IMR-90 (cell line): ENCODE data around the gene DENND1A. TPM values are rescaled to one million over a fixed set of nuclear protein-coding genes. Genes with fewer than 3 reads are reported as not detected.

Experiments
- ATAC-seq: fragments of 200-7000 bp; cut with Tn5 transposase; 2 replicates; pipeline ENCODE4 v1.9.1; 2020; ENCODE audit warnings: low read depth, mild to moderate bottlenecking, moderate library complexity
- BruUV-seq: library from RNA; stranded (reverse); fragments of 400-500 nt; replicated peaks from 2 replicates; lab custom pipeline; 2021; lab: Mats Ljungman, UMichigan
- CTCF ChIA-PET: fragments of 300-600 bp; formaldehyde crosslinking; extraction: SDS; loops from one replicate; lab custom pipeline; 2021; ENCODE audit warnings: antibody characterized with exemption; lab: Yijun Ruan, JAX
- POLR2A ChIA-PET: fragments of 300-600 bp; sonication (Branson Sonifier 250); formaldehyde crosslinking; loops from one replicate; lab custom pipeline; 2022; ENCODE audit warnings: antibody characterized with exemption; ENCODE audit not compliant: unreplicated experiment; lab: Charles Lee
- DNase-seq: peaks from one replicate; pipeline ENCODE4 v3.0.0; 2013
- H2AFZ ChIP-seq: replicated peaks from 2 replicates; pipeline ENCODE3; 2013; ENCODE audit warnings: low read length, mild to moderate bottlenecking; ENCODE audit not compliant: poor library complexity
- H2AK5ac ChIP-seq: 2 replicates; pipeline ENCODE4 v1.6.1; 2013; ENCODE audit warnings: low read depth, low read length, inconsistent platforms
- H2AK9ac ChIP-seq: replicated peaks from 2 replicates; pipeline ENCODE3; 2013; ENCODE audit warnings: mild to moderate bottlenecking, low read depth, low read length, moderate library complexity; ENCODE audit not compliant: poor library complexity
- H2BK120ac ChIP-seq: 2 replicates; pipeline ENCODE4 v1.6.1; 2013; ENCODE audit warnings: low read depth, low read length, inconsistent platforms
- H2BK15ac ChIP-seq: 3 replicates; pipeline ENCODE4 v1.6.1; 2013; ENCODE audit warnings: low read depth, low read length, inconsistent platforms
- H2BK20ac ChIP-seq: 2 replicates; pipeline ENCODE4 v1.6.1; 2013; ENCODE audit warnings: low read depth, mild to moderate bottlenecking, inconsistent platforms, low read length, moderate library complexity
- H2BK5ac ChIP-seq: 2 replicates; pipeline ENCODE4 v1.6.1; 2013; ENCODE audit warnings: mild to moderate bottlenecking, low read depth, low read length, inconsistent platforms; ENCODE audit not compliant: poor library complexity, severe bottlenecking
- H3K14ac ChIP-seq: replicated peaks from 2 replicates; pipeline ENCODE4 v1.6.1; 2013; ENCODE audit warnings: low read depth, low read length, inconsistent platforms
- H3K18ac ChIP-seq: 2 replicates; pipeline ENCODE4 v1.6.1; 2013; ENCODE audit warnings: low read depth, low read length, control low read depth
- H3K23ac ChIP-seq: 2 replicates; pipeline ENCODE4 v1.6.1; 2013; ENCODE audit warnings: low read depth, low read length, inconsistent platforms
- H3K27ac ChIP-seq: 2 replicates; pipeline ENCODE4 v1.5.1; 2013; ENCODE audit warnings: mild to moderate bottlenecking, control low read depth, low read length; ENCODE audit not compliant: insufficient read depth
- H3K27me3 ChIP-seq: 2 replicates; pipeline ENCODE4 v1.6.1; 2013; ENCODE audit warnings: low read length; ENCODE audit not compliant: control insufficient read depth, insufficient read depth
- H3K36me3 ChIP-seq: 2 replicates; pipeline ENCODE4 v1.6.1; 2013; ENCODE audit warnings: low read length, mixed read lengths; ENCODE audit not compliant: control insufficient read depth, insufficient read depth
- H3K4ac ChIP-seq: 2 replicates; pipeline ENCODE4 v1.6.1; 2013; ENCODE audit warnings: low read depth, low read length, inconsistent platforms
- H3K4me1 ChIP-seq: 2 replicates; pipeline ENCODE4 v1.6.1; 2013; ENCODE audit warnings: low read length, mixed read lengths; ENCODE audit not compliant: control insufficient read depth, insufficient read depth
- H3K4me2 ChIP-seq: 2 replicates; pipeline ENCODE4 v1.6.1; 2013; ENCODE audit warnings: low read depth, mild to moderate bottlenecking, control low read depth, low read length, moderate library complexity
- H3K4me3 ChIP-seq: 2 replicates; pipeline ENCODE4 v1.5.1; 2013; ENCODE audit warnings: low read depth, mild to moderate bottlenecking, control low read depth, low read length, moderate library complexity; ENCODE audit not compliant: insufficient read depth
- H3K56ac ChIP-seq: 2 replicates; pipeline ENCODE4 v1.6.1; 2013; ENCODE audit warnings: low read length, inconsistent platforms; ENCODE audit not compliant: insufficient read depth; ENCODE audit errors: extremely low read depth
- H3K79me1 ChIP-seq, 2 experiments: 2 replicates each; pipeline ENCODE4 v1.6.1; 2013; ENCODE audit warnings: low read length in 2 of 2, inconsistent platforms in 1 of 2, low read depth in 1 of 2
- H3K9ac ChIP-seq: 2 replicates; pipeline ENCODE4 v1.6.1; 2013; ENCODE audit warnings: low read depth, low read length, control low read depth
- H3K9me1 ChIP-seq: 2 replicates; pipeline ENCODE4 v1.6.1; 2013; ENCODE audit warnings: low read length, inconsistent platforms; ENCODE audit not compliant: insufficient read depth
- H3K9me3 ChIP-seq: 2 replicates; pipeline ENCODE4 v1.6.1; 2013; ENCODE audit warnings: low read length; ENCODE audit not compliant: control insufficient read depth, insufficient read depth
- H4K20me1 ChIP-seq: 2 replicates; pipeline ENCODE4 v1.6.1; 2013; ENCODE audit warnings: low read length, inconsistent platforms; ENCODE audit not compliant: insufficient read depth
- H4K5ac ChIP-seq: 2 replicates; pipeline ENCODE4 v1.6.1; 2013; ENCODE audit warnings: mild to moderate bottlenecking, low read depth, low read length, control low read depth
- H4K8ac ChIP-seq, 2 experiments: 2 replicates each; pipeline ENCODE4 v1.6.1; 2013; ENCODE audit warnings: low read depth in 2 of 2, low read length in 2 of 2, control low read depth in 1 of 2, inconsistent platforms in 1 of 2
- H4K91ac ChIP-seq: 2 replicates; pipeline ENCODE4 v1.6.1; 2013; ENCODE audit warnings: low read depth, low read length, inconsistent platforms; ENCODE audit not compliant: insufficient read depth
- MXI1 ChIP-seq: IDR thresholded peaks from 2 replicates; pipeline ENCODE4 v1.6.1; 2012; ENCODE audit warnings: low read depth, mild to moderate bottlenecking, low read length, moderate library complexity, borderline replicate concordance
- WGBS, 2 experiments: methylation state at CpG; one replicate each; pipeline versions ENCODE4 v1.1.5 to v1.1.7; 2013; ENCODE audit warnings: missing lambda C conversion rate in 2 of 2; ENCODE audit not compliant: insufficient read length in 1 of 2; ENCODE audit errors: extremely low coverage in 2 of 2; 5-methylcytosine and 5-hydroxymethylcytosine counted together
- dilution Hi-C: fragments of 300-500 bp; cut with HindIII; formaldehyde crosslinking; loops from one replicate; pipeline ENCODE4 v1.14.3; 2018; ENCODE audit warnings: low sequenced_read_pairs; ENCODE audit not compliant: unreplicated experiment
- in situ Hi-C: fragments of 300-500 bp; cut with MboI; formaldehyde crosslinking; loops from 3 replicates; pipeline ENCODE4 v1.14.3; 2019; ENCODE audit warnings: low sequenced_read_pairs, inconsistent platforms, mixed read lengths
- intact Hi-C: fragments of 100-400 bp; cut with micrococcal nuclease; formaldehyde crosslinking; loops from 2 replicates; pipeline ENCODE4 v1.10.0; 2022
- polyA plus RNA-seq, 3 experiments: library from polyadenylated mRNA; depleted of rRNA; stranded (reverse); fragments of >200 nt; gene quantifications; 2 replicates each; pipeline ENCODE4 v1.2.3, GENCODE V29; 2012; ENCODE audit warnings: low replicate concordance in 1 of 3
- total RNA-seq: library from RNA; depleted of rRNA; stranded (reverse); fragments of >200 nt; gene quantifications from 2 replicates; pipeline ENCODE4 v1.2.3, GENCODE V29; 2012

Gene DENND1A
- total and polyA plus RNA-seq, 2 of the 4 experiments (the other 2 are of a cell fraction): 21.4 to 27.6 TPM

DNA sequence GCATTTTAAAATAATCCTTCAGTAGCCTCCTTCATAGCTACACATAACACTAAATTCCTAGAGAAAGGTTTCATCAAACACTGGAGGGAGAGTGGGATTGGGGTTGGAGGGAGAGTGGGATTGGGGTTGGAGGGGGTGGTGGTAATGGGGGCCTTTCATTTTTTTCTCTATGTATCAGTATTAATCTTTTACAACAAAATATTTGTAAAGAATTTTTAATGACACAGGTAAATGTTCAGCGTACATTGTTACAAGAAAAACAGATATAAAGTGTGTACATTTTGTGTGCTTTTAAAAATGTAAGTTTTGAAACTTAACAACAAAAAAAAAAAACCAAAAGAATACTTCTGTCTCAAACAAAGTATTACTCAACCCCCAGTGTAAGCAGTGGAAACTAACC is 266.4 kb downstream of the DENND1A start:
- Histone ChIP-seq H3K18ac (no peak overlapping the region), H2BK20ac (no peak overlapping the region), H2BK120ac (no peak overlapping the region), H3K27ac (no peak overlapping the region), H3K14ac (no peak overlapping the region), H3K9ac (no peak overlapping the region), H3K36me3 (0 out of 2 replicates have a peak, but pooled peaks cover 1% of the 10 kb centered on the region), H3K4me3 (no peak overlapping the region), H4K5ac (no peak overlapping the region), H4K91ac (no peak overlapping the region), H4K8ac (no peak overlapping the region), H2AFZ (no peak overlapping the region), H3K56ac (no peak overlapping the region), H2AK5ac (no peak overlapping the region), H3K9me1 (0 out of 2 replicates have a peak, but pooled peaks cover 2% of the 10 kb centered on the region), H3K4me2 (no peak overlapping the region), H3K4me1 (no peaks in the 10 kb centered on the region), H4K20me1 (no peaks in the 10 kb centered on the region), H3K79me1 (no peaks in the 10 kb centered on the region), H2BK5ac (no peak overlapping the region), H3K9me3 (peaks cover 7% of the 10 kb centered on the region), H2BK15ac (no peak overlapping the region), H3K4ac (no peak overlapping the region), H2AK9ac (no peak overlapping the region), H3K27me3 (no peaks in the 10 kb centered on the region), H3K23ac (no peak overlapping the region)
- CTCF ChIA-PET: interaction anchor here (0.5 kb wide), 1 partner anchor 36 kb away, joined by 6 read pairs; no protein-coding TSS in a partner anchor
- POLR2A ChIA-PET: no interaction called here
- intact Hi-C loops (no loop called here), in situ Hi-C loops (no loop called here), dilution Hi-C loops (no loop called here)
- WGBS, 2 experiments: no CpG with 5 or more reads among the region's 1 CpG
- no peak for DNase-seq
- no peak for TF ChIP-seq MXI1
- no TSS peak for BruUV-seq
- ATAC-seq: no peak
